ENCODE results near the gene CSH2.
A peak's percentile ranks its signal among the peaks of the same experiment; 100 is the strongest.
"Not testable (repeated sequence)": the region's sequence is repeated elsewhere in the genome, so short reads cannot be mapped to it uniquely, and the experiment has no call there.

Gene CSH2

GRCh38 chr17:63889026-63889848, 15.8 kb upstream of the CSH2 start:
- not testable (repeated sequence) for DNase-seq (ENCODE audit: low spot score)

GRCh38 chr17:63885119-63885518, 11.6 kb upstream of the CSH2 start:
- DNase-seq (ENCODE audit: low spot score); in situ Hi-C loops (cut with MboI; ENCODE audit: low pct_unique_long_range_greater_than_20kb, low sequenced_read_pairs, unreplicated experiment): not testable (repeated sequence)

More at GRCh38 chr17:63889026-63889848, 15.8 kb upstream of the CSH2 start:
- in situ Hi-C loops (cut with MboI; ENCODE audit: low pct_unique_long_range_greater_than_20kb, low sequenced_read_pairs, unreplicated experiment) = not testable (repeated sequence)
- peak; percentile 50 for TF ChIP-seq CTCF (IDR thresholded peaks at IDR 0.05; ENCODE audit: extremely low read depth, insufficient read depth, missing control alignments)

- in situ Hi-C loops (cut with MboI; ENCODE audit: low pct_unique_long_range_greater_than_20kb, low sequenced_read_pairs, unreplicated experiment); DNase-seq (ENCODE audit: low spot score): not testable (repeated sequence)
Observed at GRCh38 chr17:63882626-63883126, 9.2 kb upstream of the CSH2 start.

- in situ Hi-C loops (cut with MboI; ENCODE audit: low pct_unique_long_range_greater_than_20kb, low sequenced_read_pairs, unreplicated experiment) = no loop called here
Observed at GRCh38 chr17:63881935-63882601, 8.6 kb upstream of the CSH2 start, which contains the start of gene GH2. TSS of gene GH2 (minus strand) at chr17:63881944. CDS start at chr17:63881801, 143 bp downstream.

GRCh38 chr17:63881337-63881736, 7.9 kb upstream of the CSH2 start:
- in situ Hi-C loops (cut with MboI; ENCODE audit: low pct_unique_long_range_greater_than_20kb, low sequenced_read_pairs, unreplicated experiment) = not testable (repeated sequence)

More at GRCh38 chr17:63881935-63882601, 8.6 kb upstream of the CSH2 start, which contains the start of gene GH2:
- DNase-seq (ENCODE audit: low spot score) = peak; percentile 85
- peak; percentile 84 for TF ChIP-seq CTCF (IDR thresholded peaks at IDR 0.05; ENCODE audit: extremely low read depth, insufficient read depth, missing control alignments)

GRCh38 chr17:63880706-63881105, 7.2 kb upstream of the CSH2 start:
- DNase-seq (ENCODE audit: low spot score) = no peak
- in situ Hi-C loops (cut with MboI; ENCODE audit: low pct_unique_long_range_greater_than_20kb, low sequenced_read_pairs, unreplicated experiment) = no loop called here
- no peak for TF ChIP-seq CTCF (IDR thresholded peaks at IDR 0.05; ENCODE audit: extremely low read depth, insufficient read depth, missing control alignments)

More at GRCh38 chr17:63881337-63881736, 7.9 kb upstream of the CSH2 start:
- DNase-seq (ENCODE audit: low spot score) = not testable (repeated sequence)

- in situ Hi-C loops (cut with MboI; ENCODE audit: low pct_unique_long_range_greater_than_20kb, low sequenced_read_pairs, unreplicated experiment); DNase-seq (ENCODE audit: low spot score): not testable (repeated sequence)
Observed at GRCh38 chr17:63878413-63878812, 4.9 kb upstream of the CSH2 start.

GRCh38 chr17:63874693-63875092, 1.2 kb upstream of the CSH2 start:
- DNase-seq (ENCODE audit: low spot score) = not testable (repeated sequence)

GRCh38 chr17:63874061-63874626, 667 bp upstream of the CSH2 start:
- DNase-seq (ENCODE audit: low spot score); in situ Hi-C loops (cut with MboI; ENCODE audit: low pct_unique_long_range_greater_than_20kb, low sequenced_read_pairs, unreplicated experiment): not testable (repeated sequence)

More at GRCh38 chr17:63874693-63875092, 1.2 kb upstream of the CSH2 start:
- in situ Hi-C loops (cut with MboI; ENCODE audit: low pct_unique_long_range_greater_than_20kb, low sequenced_read_pairs, unreplicated experiment) = not testable (repeated sequence)

GRCh38 chr17:63871646-63872365, 1.7 kb downstream of the CSH2 start:
- in situ Hi-C loops (cut with MboI; ENCODE audit: low pct_unique_long_range_greater_than_20kb, low sequenced_read_pairs, unreplicated experiment); DNase-seq (ENCODE audit: low spot score): not testable (repeated sequence)

- in situ Hi-C loops (cut with MboI; ENCODE audit: low pct_unique_long_range_greater_than_20kb, low sequenced_read_pairs, unreplicated experiment); DNase-seq (ENCODE audit: low spot score): not testable (repeated sequence)
Observed at GRCh38 chr17:63870292-63870665, 3.2 kb downstream of the CSH2 start.

GRCh38 chr17:63869491-63870291, 3.8 kb downstream of the CSH2 start:
- in situ Hi-C loops (cut with MboI; ENCODE audit: low pct_unique_long_range_greater_than_20kb, low sequenced_read_pairs, unreplicated experiment); DNase-seq (ENCODE audit: low spot score): not testable (repeated sequence)
